Endothelial cell of umbilical vein (primary cell): Measurements from ENCODE around the gene PPP1R12A.

Experiments
- CTCF ChIP-seq, 2 donors: IDR thresholded peaks; 1 replicate in 1 of 2; 2 replicates in 1 of 2; pipeline ENCODE4 v1.5.1; 2011; ENCODE audit warnings: low read length in 2 of 2, mild to moderate bottlenecking in 2 of 2, moderate library complexity in 2 of 2, control low read depth in 1 of 2, inconsistent platforms in 1 of 2, low read depth in 1 of 2; ENCODE audit not compliant: insufficient read depth in 1 of 2; ENCODE audit errors: extremely low read depth in 1 of 2
- EZH2 ChIP-seq: IDR thresholded peaks from 2 replicates; pipeline ENCODE4 v1.6.1; 2012; ENCODE audit warnings: borderline replicate concordance, low read depth, mild to moderate bottlenecking, moderate library complexity, low read length, inconsistent platforms; ENCODE audit not compliant: severe bottlenecking
- FOS ChIP-seq: IDR thresholded peaks from 2 replicates; pipeline ENCODE4 v1.6.1; 2011; ENCODE audit warnings: mild to moderate bottlenecking, low read length, moderate library complexity, borderline replicate concordance; ENCODE audit not compliant: insufficient read depth
- GATA2 ChIP-seq: IDR thresholded peaks from 2 replicates; pipeline ENCODE4 v1.7.0; 2011; ENCODE audit warnings: low read depth, mild to moderate bottlenecking, moderate library complexity, mixed read lengths, low read length; ENCODE audit not compliant: insufficient read length, insufficient read depth
- JUN ChIP-seq: IDR thresholded peaks from 2 replicates; pipeline ENCODE4 v1.6.1; 2011; ENCODE audit warnings: borderline replicate concordance, low read depth; ENCODE audit not compliant: insufficient read length, insufficient read depth
- MAX ChIP-seq: IDR thresholded peaks from 2 replicates; pipeline ENCODE4 v1.6.1; 2011; ENCODE audit not compliant: insufficient read depth, insufficient read length
- MYC ChIP-seq: IDR thresholded peaks from one replicate; pipeline ENCODE4 v1.6.1; 2011; ENCODE audit warnings: mild to moderate bottlenecking, low read depth, low read length
- POLR2A ChIP-seq: IDR thresholded peaks from 2 replicates; pipeline ENCODE4 v1.6.1; 2012; ENCODE audit warnings: low read depth, mild to moderate bottlenecking, control low read depth, low read length
- POLR2AphosphoS5 ChIP-seq: IDR thresholded peaks from 2 replicates; pipeline ENCODE4 v1.6.1; 2012; ENCODE audit warnings: low read depth, mild to moderate bottlenecking, control low read depth, low read length, moderate library complexity; ENCODE audit not compliant: insufficient read depth

GRCh38 chr12:79874665-79875064 lies 60.2 kb downstream of the PPP1R12A start:
- TF ChIP-seq CTCF (IDR thresholded peaks at IDR 0.05; ENCODE audit: extremely low read depth in 1 of 2, insufficient read depth in 1 of 2, low read depth in 1 of 2, low read length in 2 of 2) (no peak), POLR2A (no peak), POLR2AphosphoS5 (no peak), MAX (no peak), EZH2 (no peak), MYC (no peak), FOS (no peak), JUN (no peak), GATA2 (no peak)
